Fibroblast of the aortic adventitia (primary cell): ENCODE results near the gene FAM53B. TPM values are rescaled to one million over a fixed set of nuclear protein-coding genes. Genes with fewer than 3 reads are reported as not detected.

Source experiments
- DNase-seq: peaks from one replicate; pipeline ENCODE4 v3.0.0-alpha.2; 2010; ENCODE audit warnings: low read depth
- H3K4me3 ChIP-seq: 2 replicates; pipeline ENCODE4 v1.5.1; 2011; ENCODE audit warnings: low read depth, mild to moderate bottlenecking, control low read depth, low read length, moderate library complexity
- total RNA-seq: library from RNA; depleted of rRNA; stranded (reverse); fragments of >200 nt; gene quantifications from 2 replicates; pipeline ENCODE4 v1.2.3, GENCODE V29; 2012; ENCODE audit warnings: low replicate concordance
- TF ChIP-seq, protein P1 (sequence below): IDR thresholded peaks from 2 replicates; pipeline ENCODE4 v1.5.1; 2011; ENCODE audit warnings: mild to moderate bottlenecking, low read length, control low read depth, inconsistent platforms; ENCODE audit not compliant: insufficient read depth

The FAM53B gene
- total RNA-seq, 1 donor, result 9.2 TPM

DNA sequence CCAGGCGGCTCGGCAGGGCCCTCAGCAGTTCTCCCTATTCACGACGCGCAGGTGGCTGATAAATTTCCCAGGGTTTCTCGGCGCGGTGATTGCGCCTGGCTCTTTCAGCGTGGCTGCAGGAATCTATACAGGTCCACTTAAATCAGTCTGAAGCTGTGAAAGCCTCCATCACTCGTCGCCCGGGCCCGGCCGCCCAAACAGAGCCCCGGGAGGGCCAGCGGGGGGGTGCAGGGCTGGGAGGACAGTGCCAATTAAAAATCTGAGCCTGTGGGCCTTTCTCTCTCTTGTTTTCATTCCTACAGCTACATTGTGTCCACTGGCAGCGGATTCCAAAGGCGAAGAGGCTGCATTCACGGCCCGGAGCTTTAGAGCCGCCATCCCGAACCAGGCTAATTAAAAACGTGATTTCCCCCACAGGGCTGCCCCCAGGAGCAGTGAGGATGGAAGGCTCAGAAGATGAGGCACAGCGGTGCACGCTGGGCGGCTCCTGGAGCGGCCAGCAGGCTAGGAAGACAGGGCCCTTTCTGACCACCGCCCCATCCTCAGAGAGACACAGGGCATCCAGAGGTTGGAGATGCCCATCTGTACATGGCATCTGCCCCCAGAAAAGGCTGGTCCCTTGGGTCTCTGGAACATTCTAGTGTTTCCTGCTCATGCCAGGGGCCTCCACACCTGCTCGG, 100.7 kb downstream of the FAM53B start:
- H3K4me3 ChIP-seq, result no peak overlapping the region
- TF ChIP-seq, protein P1, sequence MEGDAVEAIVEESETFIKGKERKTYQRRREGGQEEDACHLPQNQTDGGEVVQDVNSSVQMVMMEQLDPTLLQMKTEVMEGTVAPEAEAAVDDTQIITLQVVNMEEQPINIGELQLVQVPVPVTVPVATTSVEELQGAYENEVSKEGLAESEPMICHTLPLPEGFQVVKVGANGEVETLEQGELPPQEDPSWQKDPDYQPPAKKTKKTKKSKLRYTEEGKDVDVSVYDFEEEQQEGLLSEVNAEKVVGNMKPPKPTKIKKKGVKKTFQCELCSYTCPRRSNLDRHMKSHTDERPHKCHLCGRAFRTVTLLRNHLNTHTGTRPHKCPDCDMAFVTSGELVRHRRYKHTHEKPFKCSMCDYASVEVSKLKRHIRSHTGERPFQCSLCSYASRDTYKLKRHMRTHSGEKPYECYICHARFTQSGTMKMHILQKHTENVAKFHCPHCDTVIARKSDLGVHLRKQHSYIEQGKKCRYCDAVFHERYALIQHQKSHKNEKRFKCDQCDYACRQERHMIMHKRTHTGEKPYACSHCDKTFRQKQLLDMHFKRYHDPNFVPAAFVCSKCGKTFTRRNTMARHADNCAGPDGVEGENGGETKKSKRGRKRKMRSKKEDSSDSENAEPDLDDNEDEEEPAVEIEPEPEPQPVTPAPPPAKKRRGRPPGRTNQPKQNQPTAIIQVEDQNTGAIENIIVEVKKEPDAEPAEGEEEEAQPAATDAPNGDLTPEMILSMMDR, result no peak
- DNase-seq, result no peak

DNA sequence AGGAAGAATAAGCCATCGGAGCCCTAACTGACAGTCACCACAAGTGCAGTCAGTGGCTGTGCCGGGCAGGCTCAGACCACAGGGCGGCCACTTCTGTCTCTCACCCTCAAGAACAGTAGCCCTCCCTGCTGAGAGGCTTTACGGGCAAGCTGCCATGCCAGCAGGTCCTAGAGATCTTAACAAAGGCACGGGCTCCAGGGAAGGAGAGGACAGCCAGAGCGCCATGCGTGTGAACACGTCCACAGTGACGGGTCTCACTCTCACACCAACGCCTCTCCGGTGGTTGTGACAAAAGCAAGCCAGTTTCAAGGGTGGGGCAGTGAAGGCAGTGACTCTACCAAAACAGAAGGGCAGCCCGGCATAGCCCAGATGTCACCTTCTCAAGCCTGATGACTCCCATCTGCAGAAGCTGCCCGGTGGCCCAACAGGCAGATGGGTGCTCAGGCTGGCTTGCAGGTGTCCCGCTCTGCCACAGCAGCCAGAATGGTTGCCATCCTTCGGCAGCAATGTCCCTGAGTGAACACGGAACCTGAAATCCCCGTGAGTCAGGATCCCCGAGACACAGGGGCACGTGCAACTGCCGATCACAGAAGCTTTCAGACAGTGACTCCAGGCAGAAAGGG, 102.0 kb downstream of the FAM53B start:
- no peak overlapping the region for H3K4me3 ChIP-seq
- no peak for DNase-seq
- TF ChIP-seq, protein P1, result no peak

DNA sequence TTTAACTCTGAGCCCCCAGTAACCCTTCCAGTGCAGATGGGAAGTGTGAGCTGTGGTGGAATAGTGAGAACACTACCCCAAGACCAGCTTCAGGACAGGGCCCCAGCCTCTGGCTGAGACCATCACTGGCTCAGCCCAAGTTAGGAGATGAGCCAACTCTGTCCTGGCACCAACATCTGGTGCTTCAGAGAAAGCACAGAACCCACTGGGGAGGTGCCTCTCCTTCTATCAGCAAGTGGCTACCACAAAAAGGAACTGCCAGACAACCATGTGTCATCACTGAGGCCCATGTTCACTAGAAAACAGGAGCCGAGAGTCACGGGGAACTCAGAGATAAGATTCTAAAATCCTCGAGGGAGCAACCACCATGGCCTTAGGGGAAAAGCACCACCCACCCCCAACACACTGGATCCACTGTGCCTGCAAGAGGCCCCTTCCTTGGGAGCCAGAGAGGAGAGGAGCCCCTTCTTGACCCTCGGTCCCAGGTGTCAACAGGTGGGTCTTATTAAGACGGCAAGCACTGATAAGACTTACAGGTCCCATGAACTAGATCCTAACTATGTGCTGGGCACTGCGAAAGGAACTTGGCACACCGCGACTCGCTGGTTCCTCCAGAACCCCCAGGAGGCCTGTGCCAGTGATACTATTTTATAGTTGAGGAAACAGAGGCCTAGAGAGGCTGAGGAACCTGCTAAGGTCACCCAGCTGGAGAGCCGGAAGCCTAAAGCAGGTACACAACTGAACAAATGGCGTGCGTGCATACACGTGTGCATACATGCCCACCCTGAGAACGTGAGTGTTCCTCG, 102.7 kb downstream of the FAM53B start:
- TF ChIP-seq, protein P1, result no peak
- peak; percentile 84 for DNase-seq
- no peak overlapping the region for H3K4me3 ChIP-seq

DNA sequence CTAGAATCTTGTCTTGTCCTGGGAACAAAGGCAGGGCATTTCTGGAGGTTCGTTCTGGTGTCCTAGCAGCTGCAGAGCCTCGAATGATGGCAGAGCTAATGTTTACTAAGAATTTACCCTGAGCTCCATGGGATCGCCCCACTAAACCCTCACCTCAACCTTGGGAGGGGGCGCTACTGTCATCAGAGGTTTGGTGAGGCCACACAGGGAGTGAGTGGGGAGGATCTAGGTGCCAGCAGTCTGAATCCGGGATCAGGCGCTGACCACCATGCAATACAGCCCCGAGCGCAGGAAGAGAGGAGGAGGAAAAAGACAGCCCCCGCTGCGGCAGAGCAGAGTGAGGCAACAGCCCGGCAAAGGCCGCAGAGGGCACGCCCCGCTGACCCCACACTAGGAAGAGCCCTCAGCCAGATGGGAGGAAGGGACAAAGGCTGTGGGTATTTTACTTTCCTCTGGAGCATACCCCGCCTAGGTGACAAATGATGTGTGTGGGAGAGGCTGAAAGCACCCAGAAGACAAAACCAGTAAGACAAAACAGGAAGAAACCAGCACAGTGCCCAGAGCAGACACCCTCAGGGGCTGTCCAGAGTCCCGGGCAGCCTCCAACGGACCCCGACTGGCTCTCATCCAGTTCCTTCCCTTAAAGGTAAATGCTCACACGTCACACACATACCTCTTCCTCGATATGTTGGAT, 103.5 kb downstream of the FAM53B start:
- DNase-seq, result no peak
- H3K4me3 ChIP-seq, result no peak overlapping the region
- TF ChIP-seq, protein P1, result no peak

DNA sequence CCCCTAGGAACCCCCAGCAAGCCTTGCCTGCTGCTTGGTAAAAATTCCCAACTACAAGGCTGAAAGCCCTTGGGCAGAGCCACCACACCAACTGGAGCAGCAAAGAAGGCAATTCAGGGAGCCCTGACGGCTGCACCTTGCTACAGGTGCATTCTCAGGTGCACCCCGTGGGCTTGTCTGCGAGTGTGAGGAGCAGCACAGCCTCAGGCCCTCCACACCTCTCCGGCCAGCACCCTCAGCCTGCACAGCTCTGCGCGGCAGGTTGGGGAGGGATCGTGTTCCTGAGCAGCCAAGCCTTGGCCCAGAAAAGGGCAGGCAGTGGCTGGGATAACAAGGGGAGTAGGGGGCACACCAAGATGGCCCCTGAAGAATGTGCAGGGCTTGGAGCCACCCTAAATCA, 104.1 kb downstream of the FAM53B start:
- TF ChIP-seq, protein P1, result no peak
- no peak overlapping the region for H3K4me3 ChIP-seq
- no peak for DNase-seq

DNA sequence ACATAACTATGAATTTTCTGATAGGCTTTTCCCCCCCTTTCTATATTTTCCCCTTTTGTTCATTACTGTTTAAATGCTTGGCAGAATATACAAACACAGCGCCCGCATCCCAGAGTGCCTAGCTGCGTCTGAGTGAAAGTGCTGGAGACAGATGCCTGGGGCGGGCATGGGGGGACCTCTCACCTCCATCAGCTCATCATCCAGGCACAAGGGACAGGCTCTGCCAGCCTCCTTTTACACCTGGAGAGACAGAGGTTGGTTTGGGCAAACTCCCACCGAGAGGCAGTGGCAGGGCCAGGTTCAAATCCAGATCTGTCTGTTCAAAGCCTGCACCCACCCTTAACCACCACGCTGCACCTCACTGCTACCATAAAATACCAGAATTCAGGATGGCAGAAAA, 104.5 kb downstream of the FAM53B start:
- TF ChIP-seq, protein P1, result no peak
- no peak for DNase-seq
- H3K4me3 ChIP-seq, result no peak overlapping the region
